ENCODE data around the gene TCEA3. TPM values are rescaled to one million over a fixed set of nuclear protein-coding genes. Genes with fewer than 3 reads are reported as not detected.
"Not testable (repeated sequence)": the region's sequence is repeated elsewhere in the genome, so short reads cannot be mapped to it uniquely, and the experiment has no call there.

TCEA3 gene
- total RNA-seq, 1 experiment from 2014 or later: not detected

- no peak for DNase-seq (ENCODE audit: low spot score)
Observed at GRCh38 chr1:23392125-23392855, 32.3 kb downstream of the TCEA3 start.

- DNase-seq (ENCODE audit: low spot score): no peak
Observed at GRCh38 chr1:23389837-23390321, 34.7 kb downstream of the TCEA3 start.

- no peak for DNase-seq (ENCODE audit: low spot score)
Observed at GRCh38 chr1:23387494-23387893, 37.1 kb downstream of the TCEA3 start.

GRCh38 chr1:23385119-23385621 is 39.4 kb downstream of the TCEA3 start:
- no peak for DNase-seq (ENCODE audit: low spot score)

- DNase-seq (ENCODE audit: low spot score): peak; percentile 47
Observed at GRCh38 chr1:23384312-23385058, 40.1 kb downstream of the TCEA3 start.

GRCh38 chr1:23383577-23384311 is 40.8 kb downstream of the TCEA3 start:
- peak; percentile 13 for DNase-seq (ENCODE audit: low spot score)

GRCh38 chr1:23381233-23381885 is 43.2 kb downstream of the TCEA3 start:
- DNase-seq (ENCODE audit: low spot score): no peak

GRCh38 chr1:23380719-23381118 is 43.8 kb downstream of the TCEA3 start:
- DNase-seq (ENCODE audit: low spot score): no peak

- not testable (repeated sequence) for DNase-seq (ENCODE audit: low spot score)
Observed at GRCh38 chr1:23380236-23380635, 44.3 kb downstream of the TCEA3 start.

GRCh38 chr1:23376890-23377811 is 47.4 kb downstream of the TCEA3 start:
- peak; percentile 78 for DNase-seq (ENCODE audit: low spot score)

GRCh38 chr1:23374079-23374735 is 50.3 kb downstream of the TCEA3 start:
- not testable (repeated sequence) for DNase-seq (ENCODE audit: low spot score)

GRCh38 chr1:23371987-23372880 is 52.3 kb downstream of the TCEA3 start:
- DNase-seq (ENCODE audit: low spot score): no peak

- DNase-seq (ENCODE audit: low spot score): no peak
Observed at GRCh38 chr1:23370709-23371584, 53.6 kb downstream of the TCEA3 start.

GRCh38 chr1:23370330-23370708 is 54.2 kb downstream of the TCEA3 start:
- no peak for DNase-seq (ENCODE audit: low spot score)

- peak; percentile 48 for DNase-seq (ENCODE audit: low spot score)
Observed at GRCh38 chr1:23369335-23370013, 55.1 kb downstream of the TCEA3 start, which contains the start of gene ZNF436. TSS of gene ZNF436 (minus strand) at chr1:23369836. CDS start at chr1:23368005, 1,831 bp downstream.

- peak; percentile 44 for DNase-seq (ENCODE audit: low spot score)
Observed at GRCh38 chr1:23368562-23369334, 55.8 kb downstream of the TCEA3 start.
